Upper lobe of left lung (tissue), 4 donors: ENCODE data around the gene HHAT.

Experiments
- POLR2A ChIP-seq, 4 donors: fragments of 450-650 bp; IDR thresholded peaks; one replicate each; pipeline ENCODE4 v1.5.1; 2016 to 2017; ENCODE audit warnings: antibody characterized with exemption in 4 of 4, mild to moderate bottlenecking in 2 of 4
- POLR2AphosphoS5 ChIP-seq, 2 donors: sonication (generic); formaldehyde crosslinking; IDR thresholded peaks; one replicate each; pipeline ENCODE4 v1.5.1; 2017; ENCODE audit warnings: antibody characterized with exemption in 2 of 2
- TF ChIP-seq, protein P1 (sequence below), 6 experiments: fragments of 450-650 bp in 4 of 6; fragments of 200-600 bp in 2 of 6; sonication (generic) in 2 of 6; IDR thresholded peaks; one replicate each; pipeline ENCODE4 v1.5.1; 2016 to 2019; ENCODE audit warnings: antibody characterized with exemption in 6 of 6

DNA sequence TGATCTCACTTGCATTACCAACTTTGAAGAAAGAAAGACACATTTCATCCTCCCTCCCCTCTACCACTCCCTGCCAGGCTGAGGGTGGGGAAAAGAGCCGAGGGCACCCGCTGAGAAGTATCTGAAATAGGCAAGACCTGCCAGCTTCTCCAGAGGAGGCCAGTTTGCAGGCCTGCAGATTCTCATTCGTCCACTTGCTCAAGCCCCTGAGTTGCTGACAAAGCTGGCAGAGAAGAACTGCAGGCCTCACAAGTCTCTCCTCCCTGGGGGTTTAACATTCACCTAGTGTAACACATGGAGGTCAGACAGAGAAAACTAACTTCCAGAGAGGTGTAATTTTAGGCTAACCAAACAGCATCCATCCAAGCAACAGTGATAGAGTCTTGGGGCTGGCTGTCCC is 376.4 kb downstream of the HHAT start:
- TF ChIP-seq, protein P1, sequence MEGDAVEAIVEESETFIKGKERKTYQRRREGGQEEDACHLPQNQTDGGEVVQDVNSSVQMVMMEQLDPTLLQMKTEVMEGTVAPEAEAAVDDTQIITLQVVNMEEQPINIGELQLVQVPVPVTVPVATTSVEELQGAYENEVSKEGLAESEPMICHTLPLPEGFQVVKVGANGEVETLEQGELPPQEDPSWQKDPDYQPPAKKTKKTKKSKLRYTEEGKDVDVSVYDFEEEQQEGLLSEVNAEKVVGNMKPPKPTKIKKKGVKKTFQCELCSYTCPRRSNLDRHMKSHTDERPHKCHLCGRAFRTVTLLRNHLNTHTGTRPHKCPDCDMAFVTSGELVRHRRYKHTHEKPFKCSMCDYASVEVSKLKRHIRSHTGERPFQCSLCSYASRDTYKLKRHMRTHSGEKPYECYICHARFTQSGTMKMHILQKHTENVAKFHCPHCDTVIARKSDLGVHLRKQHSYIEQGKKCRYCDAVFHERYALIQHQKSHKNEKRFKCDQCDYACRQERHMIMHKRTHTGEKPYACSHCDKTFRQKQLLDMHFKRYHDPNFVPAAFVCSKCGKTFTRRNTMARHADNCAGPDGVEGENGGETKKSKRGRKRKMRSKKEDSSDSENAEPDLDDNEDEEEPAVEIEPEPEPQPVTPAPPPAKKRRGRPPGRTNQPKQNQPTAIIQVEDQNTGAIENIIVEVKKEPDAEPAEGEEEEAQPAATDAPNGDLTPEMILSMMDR (IDR thresholded peaks at IDR 0.05): no peak
- TF ChIP-seq POLR2A (IDR thresholded peaks at IDR 0.05): no peak
- no peak for TF ChIP-seq POLR2AphosphoS5 (IDR thresholded peaks at IDR 0.05)
